Endothelial cell (in vitro differentiated cells): ENCODE measurements around the gene IMMP1L. TPM values are rescaled to one million over a fixed set of nuclear protein-coding genes. Genes with fewer than 3 reads are reported as not detected.

ENCODE experiments used
- DNase-seq: peaks from one replicate; pipeline ENCODE4 v3.0.0; 2021; ENCODE audit warnings: low spot score
- H3K27ac Mint-ChIP-seq: one replicate; pipeline ENCODE4 v1.8.0; 2021; ENCODE audit warnings: mixed read lengths, inconsistent platforms; ENCODE audit not compliant: unreplicated experiment
- H3K27me3 Mint-ChIP-seq: one replicate; pipeline ENCODE4 v1.8.0; 2021; ENCODE audit warnings: mild to moderate bottlenecking, moderate library complexity, mixed read lengths, inconsistent platforms; ENCODE audit not compliant: unreplicated experiment
- H3K36me3 Mint-ChIP-seq: one replicate; pipeline ENCODE4 v1.8.0; 2021; ENCODE audit warnings: mild to moderate bottlenecking, low read depth, mixed read lengths, inconsistent platforms; ENCODE audit not compliant: unreplicated experiment
- H3K4me1 Mint-ChIP-seq: one replicate; pipeline ENCODE4 v1.8.0; 2021; ENCODE audit warnings: mild to moderate bottlenecking, mixed read lengths, inconsistent platforms; ENCODE audit not compliant: unreplicated experiment
- H3K4me3 Mint-ChIP-seq: one replicate; pipeline ENCODE4 v1.8.0; 2021; ENCODE audit warnings: mild to moderate bottlenecking, mixed read lengths, inconsistent platforms; ENCODE audit not compliant: unreplicated experiment
- H3K9me3 Mint-ChIP-seq: one replicate; pipeline ENCODE4 v1.8.0; 2021; ENCODE audit warnings: mixed read lengths, inconsistent platforms; ENCODE audit not compliant: unreplicated experiment
- total RNA-seq: library from RNA; stranded (reverse); fragmentation: NEBNext Ultra II Directional; extraction: Animal tissue kit (Norgen Biotek cat#: 25700); gene quantifications from one replicate; pipeline ENCODE4 v1.2.1, GENCODE V29; 2021; ENCODE audit not compliant: unreplicated experiment
- TF ChIP-seq, protein P1 (sequence below): fragments of 200-600 bp; sonication (generic); IDR thresholded peaks from one replicate; pipeline ENCODE4 v1.5.0; 2021; ENCODE audit warnings: antibody characterized with exemption; ENCODE audit not compliant: unreplicated experiment

Gene IMMP1L
- total RNA-seq, 1 donor from 2014 or later = 20.9 TPM

DNA sequence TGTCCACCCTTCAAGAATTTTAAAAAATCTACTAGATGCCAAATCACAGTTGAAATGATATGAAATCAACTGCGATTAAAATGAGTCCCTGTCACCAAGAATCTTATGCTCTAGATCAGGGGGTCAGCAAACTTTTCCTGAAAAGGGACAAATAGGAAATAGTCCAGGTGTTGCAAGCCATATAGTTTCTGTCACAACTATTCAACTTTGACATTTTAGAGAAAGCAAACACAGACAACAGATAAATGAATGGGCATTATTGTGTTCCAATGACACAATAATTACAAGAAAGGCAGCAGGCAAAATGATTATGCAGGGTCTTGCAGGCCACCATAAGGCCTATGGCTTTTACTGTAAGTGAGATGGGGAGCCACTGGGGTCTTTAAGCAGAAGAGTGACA, 58.6 kb downstream of the IMMP1L start:
- H3K36me3 Mint-ChIP-seq = no peaks in the 10 kb centered on the region
- H3K27ac Mint-ChIP-seq = no peak overlapping the region
- no peak overlapping the region for H3K4me3 Mint-ChIP-seq
- TF ChIP-seq, protein P1, sequence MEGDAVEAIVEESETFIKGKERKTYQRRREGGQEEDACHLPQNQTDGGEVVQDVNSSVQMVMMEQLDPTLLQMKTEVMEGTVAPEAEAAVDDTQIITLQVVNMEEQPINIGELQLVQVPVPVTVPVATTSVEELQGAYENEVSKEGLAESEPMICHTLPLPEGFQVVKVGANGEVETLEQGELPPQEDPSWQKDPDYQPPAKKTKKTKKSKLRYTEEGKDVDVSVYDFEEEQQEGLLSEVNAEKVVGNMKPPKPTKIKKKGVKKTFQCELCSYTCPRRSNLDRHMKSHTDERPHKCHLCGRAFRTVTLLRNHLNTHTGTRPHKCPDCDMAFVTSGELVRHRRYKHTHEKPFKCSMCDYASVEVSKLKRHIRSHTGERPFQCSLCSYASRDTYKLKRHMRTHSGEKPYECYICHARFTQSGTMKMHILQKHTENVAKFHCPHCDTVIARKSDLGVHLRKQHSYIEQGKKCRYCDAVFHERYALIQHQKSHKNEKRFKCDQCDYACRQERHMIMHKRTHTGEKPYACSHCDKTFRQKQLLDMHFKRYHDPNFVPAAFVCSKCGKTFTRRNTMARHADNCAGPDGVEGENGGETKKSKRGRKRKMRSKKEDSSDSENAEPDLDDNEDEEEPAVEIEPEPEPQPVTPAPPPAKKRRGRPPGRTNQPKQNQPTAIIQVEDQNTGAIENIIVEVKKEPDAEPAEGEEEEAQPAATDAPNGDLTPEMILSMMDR = no peak
- no peak for DNase-seq
- H3K27me3 Mint-ChIP-seq = peaks cover 2% of the 10 kb centered on the region
- no peaks in the 10 kb centered on the region for H3K4me1 Mint-ChIP-seq
- no peaks in the 10 kb centered on the region for H3K9me3 Mint-ChIP-seq

DNA sequence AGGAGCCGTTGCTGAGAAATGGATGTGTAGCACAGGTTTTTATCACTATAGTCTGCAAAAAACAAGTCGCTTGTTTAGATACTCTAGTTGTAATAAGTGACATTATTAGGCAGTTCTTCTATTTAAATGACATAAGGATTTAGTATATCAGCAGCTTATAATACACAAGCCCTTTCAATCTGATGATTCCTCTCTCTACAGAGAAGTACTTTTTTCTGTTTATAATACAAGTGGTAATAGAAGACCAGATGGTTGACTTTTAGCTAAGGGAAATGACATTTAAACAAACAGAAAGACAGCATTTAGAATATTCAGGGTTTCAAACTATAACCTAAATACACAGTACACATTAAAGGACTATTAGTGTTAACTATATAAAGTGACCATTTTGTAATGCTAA, 60.4 kb downstream of the IMMP1L start:
- no peak for DNase-seq
- no peaks in the 10 kb centered on the region for H3K4me1 Mint-ChIP-seq
- H3K27ac Mint-ChIP-seq = no peak overlapping the region
- no peaks in the 10 kb centered on the region for H3K9me3 Mint-ChIP-seq
- peaks cover 2% of the 10 kb centered on the region for H3K27me3 Mint-ChIP-seq
- H3K36me3 Mint-ChIP-seq = no peaks in the 10 kb centered on the region
- no peak overlapping the region for H3K4me3 Mint-ChIP-seq
- TF ChIP-seq, protein P1 = no peak

- Mint-ChIP-seq H3K9me3 (no peaks in the 10 kb centered on the region), H3K27me3 (peaks cover 2% of the 10 kb centered on the region), H3K4me1 (peaks cover 7% of the 10 kb centered on the region), H3K4me3 (no peak overlapping the region), H3K36me3 (no peaks in the 10 kb centered on the region), H3K27ac (no peak overlapping the region)
- no peak for DNase-seq
- TF ChIP-seq, protein P1 = no peak
These were observed 63.8 kb downstream of the IMMP1L start for GRCh38 chr11:31445621-31446020.

DNA sequence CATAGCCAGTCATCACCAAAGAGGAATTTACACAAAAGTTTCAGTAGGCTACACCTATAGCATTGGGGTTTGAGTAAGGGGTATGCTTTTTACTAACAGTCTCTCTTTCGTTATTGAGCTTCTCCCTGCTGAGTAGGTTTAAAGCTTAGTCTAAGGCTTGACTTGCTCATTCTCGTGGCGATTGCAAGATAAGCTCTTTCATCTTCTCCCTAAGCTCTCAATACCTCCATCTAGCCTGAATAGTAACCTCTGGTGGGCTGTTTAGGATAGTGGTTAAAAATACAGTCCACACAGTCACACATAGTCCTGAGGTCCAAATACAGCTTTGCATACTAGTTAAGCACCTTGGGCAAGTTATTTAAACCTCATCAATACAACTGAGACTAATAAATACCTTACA, 65.6 kb downstream of the IMMP1L start:
- Mint-ChIP-seq H3K4me1 (peaks cover 7% of the 10 kb centered on the region), H3K27me3 (peaks cover 2% of the 10 kb centered on the region), H3K9me3 (no peaks in the 10 kb centered on the region), H3K27ac (no peak overlapping the region), H3K4me3 (no peak overlapping the region), H3K36me3 (no peaks in the 10 kb centered on the region)
- no peak for DNase-seq
- TF ChIP-seq, protein P1 = no peak

GRCh38 chr11:31442086-31442485, 67.3 kb downstream of the IMMP1L start:
- peaks cover under 1% of the 10 kb centered on the region for H3K27me3 Mint-ChIP-seq
- TF ChIP-seq, protein P1 = no peak
- H3K36me3 Mint-ChIP-seq = no peaks in the 10 kb centered on the region
- no peaks in the 10 kb centered on the region for H3K9me3 Mint-ChIP-seq
- no peak for DNase-seq
- H3K27ac Mint-ChIP-seq = no peak overlapping the region
- peaks cover 7% of the 10 kb centered on the region for H3K4me1 Mint-ChIP-seq
- H3K4me3 Mint-ChIP-seq = no peak overlapping the region
